Measurements from ENCODE around the gene ABTB2. TPM values are rescaled to one million over a fixed set of nuclear protein-coding genes. Genes with fewer than 3 reads are reported as not detected.

Gene ABTB2
- total RNA-seq, 1 donor = 5.1 TPM

GRCh38 chr11:34404280-34404679 lies 46.5 kb upstream of the ABTB2 start:
- H4K20me1 ChIP-seq (ENCODE audit: insufficient read depth, low read length) = no peaks in the 10 kb centered on the region
- no peaks in the 10 kb centered on the region for H3K9me3 ChIP-seq (ENCODE audit: low read depth, low read length)
- no peak for TF ChIP-seq CTCF (IDR thresholded peaks at IDR 0.05; ENCODE audit: extremely low read depth, low read depth, low read length)
- H3K4me1 ChIP-seq (ENCODE audit: insufficient read depth, low read length) = peaks cover 5% of the 10 kb centered on the region
- H3K27me3 ChIP-seq (ENCODE audit: insufficient read depth, low read length) = peaks cover 12% of the 10 kb centered on the region
- no peaks in the 10 kb centered on the region for H3K79me2 ChIP-seq (ENCODE audit: insufficient read depth, low read length)
- DNase-seq (ENCODE audit: insufficient read length, low spot score, missing footprints) = no peak
- no peak overlapping the region for H3K27ac ChIP-seq (ENCODE audit: low read depth, low read length)
- peak overlapping the region; percentile 82 for H3K4me2 ChIP-seq (ENCODE audit: insufficient read depth, low read length)
- no peak overlapping the region for H2AFZ ChIP-seq (ENCODE audit: low read length)
- H3K36me3 ChIP-seq (ENCODE audit: insufficient read depth, low read length) = no peaks in the 10 kb centered on the region
- no peak overlapping the region for H3K4me3 ChIP-seq (ENCODE audit: insufficient read depth, low read length)

- TF ChIP-seq CTCF (IDR thresholded peaks at IDR 0.05; ENCODE audit: extremely low read depth, low read depth, low read length) = no peak
- no peaks in the 10 kb centered on the region for H3K36me3 ChIP-seq (ENCODE audit: insufficient read depth, low read length)
- no peaks in the 10 kb centered on the region for H3K79me2 ChIP-seq (ENCODE audit: insufficient read depth, low read length)
- peaks cover 12% of the 10 kb centered on the region for H3K27me3 ChIP-seq (ENCODE audit: insufficient read depth, low read length)
- H3K27ac ChIP-seq (ENCODE audit: low read depth, low read length) = no peak overlapping the region
- H3K4me3 ChIP-seq (ENCODE audit: insufficient read depth, low read length) = no peak overlapping the region
- peaks cover 5% of the 10 kb centered on the region for H3K4me1 ChIP-seq (ENCODE audit: insufficient read depth, low read length)
- H3K9me3 ChIP-seq (ENCODE audit: low read depth, low read length) = no peaks in the 10 kb centered on the region
- H4K20me1 ChIP-seq (ENCODE audit: insufficient read depth, low read length) = no peaks in the 10 kb centered on the region
- no peak for DNase-seq (ENCODE audit: insufficient read length, low spot score, missing footprints)
- no peak overlapping the region for H3K4me2 ChIP-seq (ENCODE audit: insufficient read depth, low read length)
- no peak overlapping the region for H2AFZ ChIP-seq (ENCODE audit: low read length)
Measured at GRCh38 chr11:34403431-34403830, 45.6 kb upstream of the ABTB2 start.

- Histone ChIP-seq H3K4me3 (ENCODE audit: insufficient read depth, low read length) (no peak overlapping the region), H3K4me2 (ENCODE audit: insufficient read depth, low read length) (no peak overlapping the region), H3K27ac (ENCODE audit: low read depth, low read length) (no peak overlapping the region), H3K27me3 (ENCODE audit: insufficient read depth, low read length) (peaks cover 7% of the 10 kb centered on the region), H3K9me3 (ENCODE audit: low read depth, low read length) (peaks cover 2% of the 10 kb centered on the region), H4K20me1 (ENCODE audit: insufficient read depth, low read length) (no peaks in the 10 kb centered on the region), H2AFZ (ENCODE audit: low read length) (no peak overlapping the region), H3K36me3 (ENCODE audit: insufficient read depth, low read length) (no peaks in the 10 kb centered on the region), H3K79me2 (ENCODE audit: insufficient read depth, low read length) (no peaks in the 10 kb centered on the region), H3K4me1 (ENCODE audit: insufficient read depth, low read length) (peaks cover 5% of the 10 kb centered on the region)
- no peak for DNase-seq (ENCODE audit: insufficient read length, low spot score, missing footprints)
- TF ChIP-seq CTCF (IDR thresholded peaks at IDR 0.05; ENCODE audit: extremely low read depth, low read depth, low read length) = no peak
Measured at GRCh38 chr11:34397811-34398210, 40.0 kb upstream of the ABTB2 start.

- Histone ChIP-seq H3K27me3 (ENCODE audit: insufficient read depth, low read length) (peaks cover 8% of the 10 kb centered on the region), H3K9me3 (ENCODE audit: low read depth, low read length) (peaks cover 2% of the 10 kb centered on the region), H3K4me1 (ENCODE audit: insufficient read depth, low read length) (peaks cover 5% of the 10 kb centered on the region), H3K79me2 (ENCODE audit: insufficient read depth, low read length) (no peaks in the 10 kb centered on the region), H3K27ac (ENCODE audit: low read depth, low read length) (no peak overlapping the region), H3K36me3 (ENCODE audit: insufficient read depth, low read length) (no peaks in the 10 kb centered on the region), H4K20me1 (ENCODE audit: insufficient read depth, low read length) (no peaks in the 10 kb centered on the region), H3K4me2 (ENCODE audit: insufficient read depth, low read length) (no peak overlapping the region), H2AFZ (ENCODE audit: low read length) (no peak overlapping the region), H3K4me3 (ENCODE audit: insufficient read depth, low read length) (no peak overlapping the region)
- no peak for TF ChIP-seq CTCF (IDR thresholded peaks at IDR 0.05; ENCODE audit: extremely low read depth, low read depth, low read length)
- DNase-seq (ENCODE audit: insufficient read length, low spot score, missing footprints) = no peak
Measured at GRCh38 chr11:34397120-34397519, 39.3 kb upstream of the ABTB2 start.

Data from osteoblast (primary cell).